Prostate gland (tissue), 2 donors: ENCODE data around the gene THRB. TPM values are rescaled to one million over a fixed set of nuclear protein-coding genes. Genes with fewer than 3 reads are reported as not detected.

Experiments used
- DNase-seq: peaks from one replicate; pipeline ENCODE4 v3.0.0-alpha.2; 2019; ENCODE audit warnings: low spot score
- H3K27ac ChIP-seq, 2 donors: fragments of 200-600 bp; sonication (generic); 2 replicates each; pipeline ENCODE4 v1.5.1; 2017 to 2019
- H3K27me3 ChIP-seq: fragments of 200-600 bp; sonication (generic); replicated peaks from 2 replicates; pipeline ENCODE4 v1.5.1; 2019; ENCODE audit not compliant: insufficient read depth
- H3K36me3 ChIP-seq, 2 donors: fragments of 200-600 bp; sonication (generic); 1 replicate in 1 of 2; 2 replicates in 1 of 2; pipeline versions ENCODE4 v1.5.1 to v1.8.1; 2017 to 2019
- H3K4me1 ChIP-seq: fragments of 200-600 bp; sonication (generic); replicated peaks from 2 replicates; pipeline ENCODE4 v1.5.1; 2019
- H3K4me3 ChIP-seq, 2 donors: fragments of 200-600 bp; sonication (generic); 2 replicates each; pipeline ENCODE4 v1.5.1; 2017 to 2019
- H3K9me3 ChIP-seq: fragments of 200-600 bp; sonication (generic); 2 replicates; pipeline ENCODE4 v1.5.1; 2017
- POLR2A ChIP-seq: fragments of 450-650 bp; IDR thresholded peaks from one replicate; pipeline ENCODE4 v1.6.1; 2016; ENCODE audit warnings: antibody characterized with exemption, mild to moderate bottlenecking
- POLR2AphosphoS5 ChIP-seq: sonication (generic); formaldehyde crosslinking; IDR thresholded peaks from one replicate; pipeline ENCODE4 v1.6.1; 2017; ENCODE audit warnings: antibody characterized with exemption
- WGBS: methylation state at CpG from one replicate; pipeline ENCODE4 v1.1.5; 2018; 5-methylcytosine and 5-hydroxymethylcytosine counted together
- intact Hi-C: fragments of 100-400 bp; cut with DNase I; formaldehyde crosslinking; loops from one replicate; pipeline ENCODE4 v1.14.2; 2022
- total RNA-seq, 2 donors: library from RNA; depleted of rRNA; stranded (reverse); fragments of >200 nt; gene quantifications; one replicate each; pipeline ENCODE4 v1.1.0, GENCODE V29; 2016
- TF ChIP-seq, protein P1 (sequence below), 4 experiments: fragments of 200-600 bp in 2 of 4; fragments of 450-650 bp in 2 of 4; sonication (generic) in 2 of 4; IDR thresholded peaks; 1 replicate in 3 of 4; 2 replicates in 1 of 4; pipeline ENCODE4 v1.5.1; 2016 to 2019; ENCODE audit warnings: antibody characterized with exemption in 4 of 4, mild to moderate bottlenecking in 2 of 4, moderate library complexity in 2 of 4

Gene THRB
- total RNA-seq, 2 donors from 2014 or later = 13.0 to 39.6 TPM

DNA sequence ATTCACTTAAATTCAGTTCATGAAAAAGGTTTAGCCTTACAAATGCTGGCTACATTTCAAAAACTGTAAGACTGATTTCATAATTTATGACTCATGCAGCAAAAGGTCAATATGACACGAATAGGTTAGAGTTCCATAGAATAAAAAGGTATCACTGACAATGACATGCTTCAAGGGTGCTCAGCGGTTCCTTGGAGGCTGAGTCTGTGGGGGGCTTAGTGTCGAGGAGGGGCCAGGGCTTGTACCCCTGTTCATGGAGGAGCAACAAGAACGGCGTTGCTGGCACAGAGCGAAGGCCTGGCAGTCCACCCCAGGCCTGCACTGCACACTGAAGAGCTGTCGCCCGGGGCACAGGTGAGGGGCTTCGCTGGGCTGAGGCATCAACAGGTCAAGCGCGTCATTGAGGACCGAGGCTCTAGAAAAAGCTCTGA is 375.3 kb downstream of the THRB start:
- TF ChIP-seq, protein P1, sequence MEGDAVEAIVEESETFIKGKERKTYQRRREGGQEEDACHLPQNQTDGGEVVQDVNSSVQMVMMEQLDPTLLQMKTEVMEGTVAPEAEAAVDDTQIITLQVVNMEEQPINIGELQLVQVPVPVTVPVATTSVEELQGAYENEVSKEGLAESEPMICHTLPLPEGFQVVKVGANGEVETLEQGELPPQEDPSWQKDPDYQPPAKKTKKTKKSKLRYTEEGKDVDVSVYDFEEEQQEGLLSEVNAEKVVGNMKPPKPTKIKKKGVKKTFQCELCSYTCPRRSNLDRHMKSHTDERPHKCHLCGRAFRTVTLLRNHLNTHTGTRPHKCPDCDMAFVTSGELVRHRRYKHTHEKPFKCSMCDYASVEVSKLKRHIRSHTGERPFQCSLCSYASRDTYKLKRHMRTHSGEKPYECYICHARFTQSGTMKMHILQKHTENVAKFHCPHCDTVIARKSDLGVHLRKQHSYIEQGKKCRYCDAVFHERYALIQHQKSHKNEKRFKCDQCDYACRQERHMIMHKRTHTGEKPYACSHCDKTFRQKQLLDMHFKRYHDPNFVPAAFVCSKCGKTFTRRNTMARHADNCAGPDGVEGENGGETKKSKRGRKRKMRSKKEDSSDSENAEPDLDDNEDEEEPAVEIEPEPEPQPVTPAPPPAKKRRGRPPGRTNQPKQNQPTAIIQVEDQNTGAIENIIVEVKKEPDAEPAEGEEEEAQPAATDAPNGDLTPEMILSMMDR (IDR thresholded peaks at IDR 0.05) = no peak
- no peak for TF ChIP-seq POLR2A
- no peak for TF ChIP-seq POLR2AphosphoS5
- intact Hi-C loops = no loop called here
- no peak for DNase-seq

DNA sequence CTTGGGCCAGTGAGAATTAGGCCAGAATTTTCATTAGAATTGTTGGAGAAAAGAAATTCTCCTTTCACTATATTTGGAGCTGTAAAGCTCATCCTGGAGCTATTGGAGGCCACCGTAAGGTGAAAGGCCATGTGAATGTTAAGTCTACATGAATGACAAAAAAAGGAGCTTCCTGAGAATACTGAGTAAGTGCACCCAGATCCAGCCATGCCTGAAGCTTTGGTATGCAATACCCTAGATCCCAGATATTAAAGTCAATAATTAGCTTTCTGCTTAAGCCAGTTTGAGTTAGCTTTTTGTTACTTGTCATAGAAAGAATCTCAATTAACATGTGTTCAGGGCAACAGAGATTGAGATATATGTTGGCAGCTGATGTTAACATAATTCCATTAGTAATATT is 377.1 kb downstream of the THRB start:
- Histone ChIP-seq H3K9me3 (no peaks in the 10 kb centered on the region), H3K4me3 (no peak overlapping the region), H3K36me3 (no peaks in the 10 kb centered on the region), H3K27ac (no peak overlapping the region), H3K27me3 (no peaks in the 10 kb centered on the region), H3K4me1 (peaks cover 2% of the 10 kb centered on the region)
- intact Hi-C loops = no loop called here
- WGBS = 97% methylated on average over 1 of the region's 1 CpG
- TF ChIP-seq, protein P1 (IDR thresholded peaks at IDR 0.05) = no peak
- TF ChIP-seq POLR2A (no peak), POLR2AphosphoS5 (no peak)
- DNase-seq = no peak

More for the DNA sequence above, 375.3 kb downstream of the THRB start:
- no peak overlapping the region for H3K27ac ChIP-seq
- H3K9me3 ChIP-seq = no peaks in the 10 kb centered on the region
- peaks cover 2% of the 10 kb centered on the region for H3K4me1 ChIP-seq
- no peak overlapping the region for H3K4me3 ChIP-seq
- no peaks in the 10 kb centered on the region for H3K27me3 ChIP-seq
- H3K36me3 ChIP-seq = no peaks in the 10 kb centered on the region
- WGBS = 91% methylated on average over 12 of the region's 12 CpGs

DNA sequence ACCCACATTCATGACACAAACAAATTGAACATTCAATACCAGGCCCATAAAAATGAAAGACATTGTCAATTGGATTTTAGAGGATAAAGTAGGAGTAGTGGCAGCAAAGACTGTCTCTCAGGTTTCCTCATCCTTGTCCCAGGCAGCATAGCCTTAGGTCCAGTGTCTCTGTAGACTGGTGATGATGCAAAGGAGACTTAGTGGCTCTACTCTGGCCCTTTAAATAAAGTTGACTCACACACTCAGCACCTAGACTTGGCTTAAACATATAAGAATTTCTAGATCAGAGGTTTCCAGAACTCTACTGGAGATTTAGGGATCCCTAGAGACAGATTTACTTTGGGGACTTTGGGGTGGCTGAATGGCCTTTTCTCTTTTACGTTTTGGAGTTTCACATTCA is 382.9 kb downstream of the THRB start:
- Histone ChIP-seq H3K27me3 (no peaks in the 10 kb centered on the region), H3K4me1 (no peaks in the 10 kb centered on the region), H3K27ac (no peak overlapping the region), H3K9me3 (no peaks in the 10 kb centered on the region), H3K4me3 (no peak overlapping the region), H3K36me3 (no peaks in the 10 kb centered on the region)
- intact Hi-C loops = no loop called here
- no peak for DNase-seq
- no peak for TF ChIP-seq POLR2A
- TF ChIP-seq, protein P1 (IDR thresholded peaks at IDR 0.05) = no peak
- TF ChIP-seq POLR2AphosphoS5 = no peak
- WGBS = 79% methylated on average over 1 of the region's 1 CpG

DNA sequence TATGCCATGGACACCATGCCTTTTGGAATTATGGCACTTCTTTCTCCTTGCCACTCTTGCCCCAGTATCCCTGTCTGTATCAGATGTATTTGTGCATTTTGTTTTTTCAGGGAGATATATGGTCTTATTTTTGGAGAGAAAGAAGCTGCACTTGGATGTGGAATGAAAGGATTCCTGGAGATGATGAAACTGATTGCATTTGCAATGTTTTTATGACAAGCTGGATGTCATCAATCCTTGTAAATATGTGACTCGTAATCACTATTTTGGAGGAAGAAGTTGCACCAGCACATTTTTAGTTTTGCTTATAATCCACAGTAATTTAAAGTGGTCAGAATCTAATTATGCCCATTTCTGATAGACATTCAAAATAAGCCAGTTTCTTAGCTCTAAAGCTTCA is 384.6 kb downstream of the THRB start:
- no peaks in the 10 kb centered on the region for H3K9me3 ChIP-seq
- H3K4me3 ChIP-seq = no peak overlapping the region
- 52% methylated on average over 1 of the region's 1 CpG for WGBS
- DNase-seq = no peak
- H3K27ac ChIP-seq = no peak overlapping the region
- no peaks in the 10 kb centered on the region for H3K27me3 ChIP-seq
- intact Hi-C loops = no loop called here
- H3K4me1 ChIP-seq = no peaks in the 10 kb centered on the region
- H3K36me3 ChIP-seq = no peaks in the 10 kb centered on the region
- TF ChIP-seq POLR2AphosphoS5 (no peak), POLR2A (no peak)
- TF ChIP-seq, protein P1 (IDR thresholded peaks at IDR 0.05) = no peak

DNA sequence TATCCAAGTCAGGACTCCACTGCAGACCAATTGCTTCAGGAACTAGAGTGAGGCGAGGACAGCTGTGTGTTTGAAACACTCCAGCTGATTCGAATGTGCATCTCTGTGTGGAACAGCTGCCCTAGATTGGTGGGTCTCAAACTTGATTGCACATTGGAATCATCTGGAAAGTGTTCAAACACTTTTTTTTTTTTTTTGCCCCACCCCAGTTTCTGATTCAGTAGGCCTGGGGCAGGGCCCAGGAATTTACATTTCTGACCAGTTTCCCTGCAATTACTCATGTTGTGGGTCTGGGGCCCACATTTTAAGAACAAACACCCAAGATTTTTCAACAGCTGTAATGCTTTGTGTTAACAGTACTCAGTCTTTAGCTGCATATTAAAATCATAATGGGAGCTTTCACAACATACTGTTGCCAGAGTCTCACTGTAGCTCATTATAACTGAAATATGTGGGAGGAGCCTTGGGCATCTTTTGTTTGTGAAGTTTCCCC is 392.9 kb downstream of the THRB start:
- intact Hi-C loops = no loop called here
- Histone ChIP-seq H3K27ac (no peak overlapping the region), H3K4me3 (no peak overlapping the region), H3K9me3 (no peaks in the 10 kb centered on the region), H3K4me1 (no peaks in the 10 kb centered on the region), H3K36me3 (no peaks in the 10 kb centered on the region), H3K27me3 (no peaks in the 10 kb centered on the region)
- 81% methylated on average over 2 of the region's 2 CpGs for WGBS
- TF ChIP-seq POLR2AphosphoS5 = no peak
- no peak for TF ChIP-seq POLR2A
- TF ChIP-seq, protein P1 (IDR thresholded peaks at IDR 0.05) = no peak
- no peak for DNase-seq
